B cell (primary cell): ENCODE measurements around the gene CPT2. TPM values are rescaled to one million over a fixed set of nuclear protein-coding genes. Genes with fewer than 3 reads are reported as not detected.

Experiments
- ATAC-seq: fragments of 200-7000 bp; cut with Tn5 transposase; one replicate; pipeline ENCODE4 v1.10.0; 2021; ENCODE audit warnings: low read depth, mild to moderate bottlenecking, moderate number of reproducible peaks, moderate library complexity
- CTCF ChIA-PET: fragments of 350-600 bp; sonication (Branson Sonifier 250); formaldehyde crosslinking; loops from one replicate; lab custom pipeline; 2021; ENCODE audit warnings: antibody characterized with exemption, inconsistent platforms; lab: Charles Lee
- POLR2A ChIA-PET: fragments of 350-600 bp; sonication (Branson Sonifier 250); formaldehyde crosslinking; loops from one replicate; lab custom pipeline; 2021; ENCODE audit warnings: antibody characterized with exemption; lab: Charles Lee
- DNase-seq: peaks from one replicate; pipeline ENCODE4 v3.0.0; 2013
- H2AFZ ChIP-seq: 2 replicates; pipeline ENCODE4 v1.6.1; 2012; ENCODE audit warnings: mild to moderate bottlenecking, low read depth, low read length; ENCODE audit not compliant: insufficient read depth, poor library complexity, severe bottlenecking
- H3K27ac ChIP-seq, 2 donors: 1 replicate in 1 of 2; 2 replicates in 1 of 2; pipeline ENCODE4 v1.5.1; 2012 to 2013; ENCODE audit warnings: low read length in 2 of 2, mild to moderate bottlenecking in 2 of 2, moderate library complexity in 1 of 2
- H3K27me3 ChIP-seq, 4 experiments: fragments of 200-600 bp in 1 of 4; sonication (generic) in 1 of 4; replicated peaks in 1 of 4; 1 replicate in 2 of 4; 2 replicates in 2 of 4; pipeline versions ENCODE4 v1.6.1 to v1.7.0; 2013 to 2016; ENCODE audit warnings: low read length in 3 of 4, mild to moderate bottlenecking in 2 of 4, mixed read lengths in 1 of 4, moderate library complexity in 1 of 4; ENCODE audit not compliant: insufficient read depth in 4 of 4, control insufficient read depth in 3 of 4; ENCODE audit errors: control extremely low read depth in 1 of 4
- H3K36me3 ChIP-seq, 2 experiments: replicated peaks in 1 of 2; 1 replicate in 1 of 2; 2 replicates in 1 of 2; pipeline versions ENCODE4 v1.6.1 to v1.7.1; 2013; ENCODE audit warnings: low read length in 1 of 2; ENCODE audit not compliant: insufficient read depth in 2 of 2, control insufficient read depth in 1 of 2; ENCODE audit errors: control extremely low read depth in 1 of 2, extremely low read depth in 1 of 2
- H3K4me1 ChIP-seq, 2 donors: fragments of 200-600 bp in 1 of 2; sonication (generic) in 1 of 2; 1 replicate in 1 of 2; 2 replicates in 1 of 2; pipeline versions ENCODE4 v1.5.1 to v1.6.1; 2013 to 2017; ENCODE audit warnings: low read length in 2 of 2; ENCODE audit not compliant: control insufficient read depth in 2 of 2, insufficient read depth in 2 of 2
- H3K4me2 ChIP-seq: replicated peaks from 2 replicates; pipeline ENCODE3; 2012; ENCODE audit warnings: mild to moderate bottlenecking, low read depth, low read length; ENCODE audit not compliant: poor library complexity, severe bottlenecking
- H3K4me3 ChIP-seq, 5 experiments: fragments of 200-600 bp in 1 of 5; sonication (generic) in 1 of 5; 1 replicate in 3 of 5; 2 replicates in 2 of 5; pipeline versions ENCODE4 v1.5.1 to v1.7.0; 2011 to 2016; ENCODE audit warnings: low read length in 4 of 5, mild to moderate bottlenecking in 4 of 5, low read depth in 2 of 5, control low read depth in 1 of 5, moderate library complexity in 1 of 5; ENCODE audit not compliant: insufficient read depth in 1 of 5; ENCODE audit errors: control extremely low read depth in 1 of 5, extremely low read depth in 1 of 5
- H3K79me2 ChIP-seq: fragments of 200-600 bp; sonication (generic); one replicate; pipeline ENCODE4 v1.6.0; 2016; ENCODE audit warnings: low read length; ENCODE audit not compliant: control insufficient read depth, insufficient read depth
- H3K9ac ChIP-seq: fragments of 200-600 bp; sonication (generic); 2 replicates; pipeline ENCODE4 v1.6.1; 2017; ENCODE audit warnings: mild to moderate bottlenecking, low read length, moderate library complexity
- H3K9me3 ChIP-seq, 3 donors: one replicate each; pipeline versions ENCODE4 v1.6.1 to v1.7.1; 2013; ENCODE audit warnings: low read length in 2 of 3; ENCODE audit not compliant: control insufficient read depth in 2 of 3, insufficient read depth in 1 of 3; ENCODE audit errors: control extremely low read depth in 1 of 3
- H4K20me1 ChIP-seq: 2 replicates; pipeline ENCODE4 v1.6.0; 2012; ENCODE audit warnings: mild to moderate bottlenecking, low read length; ENCODE audit not compliant: insufficient read depth, control insufficient read depth, poor library complexity, severe bottlenecking
- H3K27ac Mint-ChIP-seq: one replicate; pipeline ENCODE4 v1.8.0; 2021; ENCODE audit warnings: mixed read lengths
- H3K27me3 Mint-ChIP-seq: one replicate; pipeline ENCODE4 v1.8.0; 2021; ENCODE audit warnings: mixed read lengths
- H3K4me1 Mint-ChIP-seq: one replicate; pipeline ENCODE4 v1.8.0; 2021; ENCODE audit warnings: mixed read lengths
- H3K4me3 Mint-ChIP-seq: one replicate; pipeline ENCODE4 v1.8.0; 2021; ENCODE audit warnings: mixed read lengths
- H3K9me3 Mint-ChIP-seq: one replicate; pipeline ENCODE4 v1.8.0; 2022; ENCODE audit warnings: mixed read lengths; ENCODE audit not compliant: insufficient read depth
- CTCF ChIP-seq: fragments of 200-600 bp; IDR thresholded peaks from one replicate; pipeline ENCODE4 v1.8.0; 2022; ENCODE audit warnings: antibody characterized with exemption, mild to moderate bottlenecking
- EZH2 ChIP-seq: IDR thresholded peaks from 2 replicates; pipeline ENCODE4 v1.6.1; 2012; ENCODE audit warnings: borderline replicate concordance, low read depth, mild to moderate bottlenecking, moderate library complexity, low read length; ENCODE audit not compliant: insufficient read depth, poor library complexity, severe bottlenecking
- WGBS: methylation state at CpG from one replicate; pipeline ENCODE4 v1.1.5; 2013; ENCODE audit warnings: missing lambda C conversion rate; ENCODE audit not compliant: insufficient coverage; 5-methylcytosine and 5-hydroxymethylcytosine counted together
- intact Hi-C: fragments of 100-400 bp; cut with micrococcal nuclease; formaldehyde crosslinking; loops from one replicate; pipeline ENCODE4 v1.10.0; 2022
- polyA plus RNA-seq: library from polyadenylated mRNA; depleted of rRNA; stranded (reverse); fragments of >200 nt; gene quantifications from 2 replicates; pipeline ENCODE4 v1.2.3, GENCODE V29; 2012
- total RNA-seq, 2 donors: library from RNA; stranded (reverse); fragments of 120-200 nt in 1 of 2; gene quantifications; 1 replicate in 1 of 2; 2 replicates in 1 of 2; pipeline versions ENCODE4 v1.2.3 to v1.2.4, GENCODE V29; 2013 to 2022

Gene CPT2
- total and polyA plus RNA-seq, 2 donors (not counting 1 experiment from before 2014, with no cell fraction given) = 6.3 to 19.8 TPM

GRCh38 chr1:53176452-53177208 lies 20.0 kb upstream of the CPT2 start:
- no peak overlapping the region for H3K27ac Mint-ChIP-seq
- H3K4me1 ChIP-seq = peaks cover 6% of the 10 kb centered on the region in 2 donors
- H3K4me1 Mint-ChIP-seq = peaks cover 14% of the 10 kb centered on the region
- H3K9ac ChIP-seq = no peak overlapping the region
- POLR2A ChIA-PET = no interaction called here
- H3K4me3 ChIP-seq = no peak overlapping the region
- H3K27me3 Mint-ChIP-seq = peaks cover 43% of the 10 kb centered on the region
- ATAC-seq (no peak), DNase-seq (no peak)
- H3K4me2 ChIP-seq = no peak overlapping the region
- H3K36me3 ChIP-seq = no peaks in the 10 kb centered on the region
- no peak overlapping the region for H2AFZ ChIP-seq
- H3K27ac ChIP-seq = no peak overlapping the region
- intact Hi-C loops = no loop called here
- CTCF ChIA-PET = interaction anchor here (0.6 kb wide), 1 partner anchor 738 kb away, joined by 6 read pairs; no protein-coding TSS in a partner anchor
- H4K20me1 ChIP-seq = no peaks in the 10 kb centered on the region
- H3K9me3 Mint-ChIP-seq = no peaks in the 10 kb centered on the region
- H3K9me3 ChIP-seq = peaks cover 0 to 5% (median 0%) of the 10 kb centered on the region in 3 donors
- H3K79me2 ChIP-seq = no peaks in the 10 kb centered on the region
- peaks cover 0 to 19% (median 6%) of the 10 kb centered on the region in 4 experiments for H3K27me3 ChIP-seq
- no peak overlapping the region for H3K4me3 Mint-ChIP-seq
- TF ChIP-seq CTCF (no peak), EZH2 (no peak)
- WGBS = 83% methylated on average over 10 of the region's 10 CpGs

GRCh38 chr1:53180226-53180625 lies 16.4 kb upstream of the CPT2 start:
- POLR2A ChIA-PET = no interaction called here
- DNase-seq (no peak), ATAC-seq (no peak)
- H3K36me3 ChIP-seq = no peaks in the 10 kb centered on the region
- H3K4me3 ChIP-seq = no peak overlapping the region
- H3K4me3 Mint-ChIP-seq = no peak overlapping the region
- 100% methylated on average over 2 of the region's 2 CpGs for WGBS
- no peaks in the 10 kb centered on the region for H3K79me2 ChIP-seq
- TF ChIP-seq CTCF = no peak
- TF ChIP-seq EZH2 = no peak
- H3K9me3 ChIP-seq = peaks cover 0 to 9% (median 0%) of the 10 kb centered on the region in 3 donors
- H3K27ac Mint-ChIP-seq = no peak overlapping the region
- no peaks in the 10 kb centered on the region for H4K20me1 ChIP-seq
- CTCF ChIA-PET = interaction anchor here (0.7 to 1.8 kb wide), 7 partner anchors 8 to 479 kb away, joined by 3 to 9 read pairs (median 4); no protein-coding TSS in a partner anchor
- H2AFZ ChIP-seq = no peak overlapping the region
- no peaks in the 10 kb centered on the region for H3K9me3 Mint-ChIP-seq
- no peak overlapping the region for H3K4me2 ChIP-seq
- peaks cover 0 to 6% of the 10 kb centered on the region in 2 donors for H3K4me1 ChIP-seq
- H3K4me1 Mint-ChIP-seq = no peaks in the 10 kb centered on the region
- no peak overlapping the region for H3K9ac ChIP-seq
- H3K27me3 ChIP-seq = peaks cover 0 to 25% (median 8%) of the 10 kb centered on the region in 4 experiments
- intact Hi-C loops = loop anchor here (5.0 kb wide), 1 partner anchor 212 kb away; no protein-coding TSS in a partner anchor
- peaks cover 43% of the 10 kb centered on the region for H3K27me3 Mint-ChIP-seq
- H3K27ac ChIP-seq = no peak overlapping the region
